CD4-positive, alpha-beta T cell (primary cell): ENCODE results near the gene SERPINA6. TPM values are rescaled to one million over a fixed set of nuclear protein-coding genes. Genes with fewer than 3 reads are reported as not detected.

ENCODE experiments used
- ATAC-seq: fragments of 200-7000 bp; cut with Tn5 transposase; one replicate; pipeline ENCODE4 v1.10.0; 2022; ENCODE audit warnings: mild to moderate bottlenecking; ENCODE audit not compliant: poor library complexity
- CTCF ChIA-PET: fragments of 350-600 bp; sonication (Branson Sonifier 250); formaldehyde crosslinking; loops from one replicate; lab custom pipeline; 2021; ENCODE audit warnings: antibody characterized with exemption, inconsistent platforms; lab: Charles Lee
- POLR2A ChIA-PET: fragments of 350-600 bp; sonication (Branson Sonifier 250); formaldehyde crosslinking; loops from one replicate; lab custom pipeline; 2021; ENCODE audit warnings: antibody characterized with exemption, inconsistent platforms; lab: Charles Lee
- DNase-seq, 14 experiments: peaks; one replicate each; pipeline ENCODE4 v3.0.0-alpha.2; 2013 to 2020; ENCODE audit warnings: mixed read lengths in 2 of 14
- H3K27ac ChIP-seq, 2 donors: one replicate each; pipeline versions ENCODE4 v1.5.1 to v1.7.0; 2013; ENCODE audit warnings: low read length in 2 of 2, low read depth in 1 of 2, mild to moderate bottlenecking in 1 of 2
- H3K27me3 ChIP-seq, 2 experiments: 1 replicate in 1 of 2; 2 replicates in 1 of 2; pipeline versions ENCODE4 v1.6.1 to v1.7.0; 2013; ENCODE audit warnings: low read length in 2 of 2, control low read depth in 1 of 2, mild to moderate bottlenecking in 1 of 2, moderate library complexity in 1 of 2; ENCODE audit not compliant: insufficient read depth in 2 of 2, control insufficient read depth in 1 of 2
- H3K36me3 ChIP-seq: one replicate; pipeline ENCODE4 v1.6.1; 2013; ENCODE audit warnings: low read length, control low read depth; ENCODE audit not compliant: insufficient read depth
- H3K4me1 ChIP-seq: one replicate; pipeline ENCODE4 v1.6.1; 2013; ENCODE audit warnings: low read length, control low read depth; ENCODE audit not compliant: insufficient read depth
- H3K4me3 ChIP-seq: one replicate; pipeline ENCODE4 v1.5.1; 2013; ENCODE audit warnings: mild to moderate bottlenecking, low read length, moderate library complexity
- H3K9me3 ChIP-seq, 2 experiments: 1 replicate in 1 of 2; 2 replicates in 1 of 2; pipeline versions ENCODE4 v1.6.1 to v1.7.0; 2013; ENCODE audit warnings: low read length in 2 of 2, mild to moderate bottlenecking in 2 of 2, control low read depth in 1 of 2, moderate library complexity in 1 of 2; ENCODE audit not compliant: control insufficient read depth in 1 of 2, insufficient read depth in 1 of 2
- H3K27ac Mint-ChIP-seq: one replicate; pipeline ENCODE4 v1.8.0; 2020; ENCODE audit warnings: mixed read lengths
- H3K27me3 Mint-ChIP-seq: one replicate; pipeline ENCODE4 v1.8.0; 2021; ENCODE audit warnings: mixed read lengths
- H3K36me3 Mint-ChIP-seq: one replicate; pipeline ENCODE4 v1.8.0; 2021; ENCODE audit warnings: low read depth, mixed read lengths
- H3K4me1 Mint-ChIP-seq: one replicate; pipeline ENCODE4 v1.8.0; 2021; ENCODE audit warnings: low read depth, mixed read lengths
- H3K4me3 Mint-ChIP-seq: one replicate; pipeline ENCODE4 v1.8.0; 2020; ENCODE audit warnings: mild to moderate bottlenecking, mixed read lengths
- H3K9me3 Mint-ChIP-seq: one replicate; pipeline ENCODE4 v1.8.0; 2020; ENCODE audit warnings: mixed read lengths
- intact Hi-C, 2 experiments: fragments of 100-400 bp; cut with DNase I in 1 of 2; cut with micrococcal nuclease in 1 of 2; formaldehyde crosslinking; loops; one replicate each; pipeline versions ENCODE4 v1.15.1 to v1.9.0; 2023 to 2025; cut with DNase I, micrococcal nuclease
- total RNA-seq, 174 experiments: library from RNA in 2 of 174; stranded (reverse) in 2 of 174; gene quantifications; one replicate each; pipeline ENCODE4 v1.2.3 and lab custom pipeline; 2021 to 2026
- TF ChIP-seq, protein P1 (sequence below): fragments of 200-600 bp; IDR thresholded peaks from one replicate; pipeline ENCODE4 v1.8.0; 2022; ENCODE audit warnings: antibody characterized with exemption, mild to moderate bottlenecking

Gene SERPINA6
- total RNA-seq, 2 experiments from 2014 or later, result not detected

DNA sequence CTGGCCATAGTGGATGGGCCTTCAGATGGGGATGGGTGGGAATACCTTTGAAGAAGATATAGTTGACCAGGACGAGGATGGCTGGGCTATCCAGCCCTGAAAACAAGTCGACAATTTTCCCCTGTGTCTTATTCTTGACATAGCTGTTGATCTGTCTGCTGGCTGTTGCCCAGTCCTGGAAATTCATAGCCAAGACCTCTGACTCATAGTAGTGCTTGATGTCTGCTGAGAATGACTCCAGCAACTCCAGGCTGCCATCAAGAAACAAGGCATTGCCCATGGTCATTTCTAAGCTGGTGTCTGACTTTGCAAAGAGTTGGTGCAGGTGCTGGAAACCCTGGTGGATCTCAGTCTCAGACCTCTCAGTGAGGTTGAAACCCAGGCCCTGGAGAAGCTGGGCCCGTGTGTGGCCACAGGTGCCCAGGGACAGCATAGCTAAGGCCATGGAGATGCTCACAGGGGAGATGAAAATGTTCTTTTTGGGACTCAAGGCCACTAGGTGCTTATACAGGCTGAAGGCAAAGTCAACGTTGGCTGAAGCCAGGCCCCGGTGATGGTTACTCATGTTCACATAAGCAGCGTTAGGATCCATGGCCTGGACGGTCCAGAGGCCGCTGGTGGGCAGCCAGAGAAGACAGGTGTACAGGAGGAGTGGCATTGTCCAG, 9.0 kb downstream of the SERPINA6 start:
- Histone ChIP-seq H3K27me3 (peaks cover 0 to 2% of the 10 kb centered on the region in 2 experiments), H3K9me3 (peaks cover 0 to 14% of the 10 kb centered on the region in 2 experiments), H3K27ac (no peak overlapping the region), H3K4me1 (no peaks in the 10 kb centered on the region), H3K36me3 (no peaks in the 10 kb centered on the region), H3K4me3 (no peak overlapping the region)
- ChIA-PET POLR2A (no interaction called here), CTCF (no interaction called here)
- ATAC-seq (no peak), DNase-seq (no peak)
- Mint-ChIP-seq H3K27me3 (peaks cover 6% of the 10 kb centered on the region), H3K27ac (no peak overlapping the region), H3K4me3 (no peak overlapping the region), H3K4me1 (no peaks in the 10 kb centered on the region), H3K36me3 (no peaks in the 10 kb centered on the region), H3K9me3 (peaks cover 2% of the 10 kb centered on the region)
- TF ChIP-seq, protein P1, sequence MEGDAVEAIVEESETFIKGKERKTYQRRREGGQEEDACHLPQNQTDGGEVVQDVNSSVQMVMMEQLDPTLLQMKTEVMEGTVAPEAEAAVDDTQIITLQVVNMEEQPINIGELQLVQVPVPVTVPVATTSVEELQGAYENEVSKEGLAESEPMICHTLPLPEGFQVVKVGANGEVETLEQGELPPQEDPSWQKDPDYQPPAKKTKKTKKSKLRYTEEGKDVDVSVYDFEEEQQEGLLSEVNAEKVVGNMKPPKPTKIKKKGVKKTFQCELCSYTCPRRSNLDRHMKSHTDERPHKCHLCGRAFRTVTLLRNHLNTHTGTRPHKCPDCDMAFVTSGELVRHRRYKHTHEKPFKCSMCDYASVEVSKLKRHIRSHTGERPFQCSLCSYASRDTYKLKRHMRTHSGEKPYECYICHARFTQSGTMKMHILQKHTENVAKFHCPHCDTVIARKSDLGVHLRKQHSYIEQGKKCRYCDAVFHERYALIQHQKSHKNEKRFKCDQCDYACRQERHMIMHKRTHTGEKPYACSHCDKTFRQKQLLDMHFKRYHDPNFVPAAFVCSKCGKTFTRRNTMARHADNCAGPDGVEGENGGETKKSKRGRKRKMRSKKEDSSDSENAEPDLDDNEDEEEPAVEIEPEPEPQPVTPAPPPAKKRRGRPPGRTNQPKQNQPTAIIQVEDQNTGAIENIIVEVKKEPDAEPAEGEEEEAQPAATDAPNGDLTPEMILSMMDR, result no peak
- intact Hi-C loops, result no loop called here

DNA sequence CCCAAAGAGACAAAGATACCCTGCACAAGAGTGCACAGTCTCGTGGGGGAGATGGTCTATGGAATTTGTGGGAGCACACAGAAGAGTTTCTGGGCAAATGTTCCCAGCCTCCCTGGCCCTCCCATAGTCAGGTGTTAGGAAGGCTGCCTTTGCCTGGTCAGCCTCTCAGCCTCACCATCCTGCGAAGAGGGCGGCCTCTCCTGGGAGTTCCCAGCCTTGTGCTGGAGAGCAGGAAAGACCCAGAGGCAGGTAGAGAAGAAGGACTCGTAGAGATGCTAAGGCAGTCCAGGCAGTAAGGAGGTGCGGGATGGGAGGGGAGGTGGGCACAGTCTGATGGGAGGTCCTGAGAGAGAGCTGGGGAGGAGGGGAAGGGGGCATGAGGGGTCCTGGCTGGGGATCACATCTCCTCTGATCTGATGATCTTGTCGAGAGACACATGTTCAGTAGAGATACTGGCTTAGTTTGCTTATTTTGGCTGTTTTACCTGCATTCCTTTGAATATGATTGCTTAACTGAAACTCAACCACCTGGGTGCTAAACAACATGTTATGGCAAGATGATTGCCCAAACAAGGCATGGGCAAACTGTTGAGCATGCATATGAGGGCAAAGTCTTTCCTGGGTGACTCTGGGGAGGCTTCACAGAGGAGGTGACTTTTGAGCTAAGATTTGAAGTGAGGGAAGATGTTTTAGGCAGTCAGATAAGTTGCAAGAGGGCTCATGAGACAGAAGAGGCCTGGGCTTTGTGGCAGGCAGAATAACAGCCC, 10.5 kb downstream of the SERPINA6 start:
- no peak overlapping the region for H3K27ac ChIP-seq
- Mint-ChIP-seq H3K4me1 (no peaks in the 10 kb centered on the region), H3K27me3 (peaks cover 16% of the 10 kb centered on the region), H3K4me3 (no peak overlapping the region), H3K36me3 (no peaks in the 10 kb centered on the region), H3K27ac (no peak overlapping the region), H3K9me3 (peaks cover 9% of the 10 kb centered on the region)
- TF ChIP-seq, protein P1, result no peak
- peaks cover 5 to 22% of the 10 kb centered on the region in 2 experiments for H3K9me3 ChIP-seq
- POLR2A ChIA-PET, result no interaction called here
- H3K4me1 ChIP-seq, result no peaks in the 10 kb centered on the region
- ATAC-seq (no peak), DNase-seq (no peak)
- H3K36me3 ChIP-seq, result no peaks in the 10 kb centered on the region
- no peak overlapping the region for H3K4me3 ChIP-seq
- H3K27me3 ChIP-seq, result peaks cover 0 to 2% of the 10 kb centered on the region in 2 experiments
- intact Hi-C loops, result no loop called here
- CTCF ChIA-PET, result no interaction called here

DNA sequence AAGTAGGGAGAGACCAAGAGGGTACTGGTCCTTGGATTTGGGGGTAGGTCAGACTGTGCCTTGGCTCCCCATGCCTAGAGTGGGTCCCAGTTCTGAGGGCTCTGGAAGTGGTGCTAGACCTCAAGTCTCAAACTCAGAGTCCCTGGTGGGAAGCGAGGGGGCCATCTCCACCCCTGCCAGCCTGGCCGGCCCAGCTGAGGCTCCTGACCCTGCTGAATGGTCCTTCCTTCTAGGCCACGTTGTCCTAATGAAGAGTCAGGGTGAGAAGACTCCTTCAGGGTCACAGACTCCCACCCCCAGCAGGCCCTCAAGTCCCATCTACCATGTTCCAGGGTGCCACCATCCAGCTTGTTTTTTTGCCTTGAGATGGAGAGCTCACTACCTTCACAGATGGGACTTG, 12.9 kb downstream of the SERPINA6 start:
- H3K9me3 Mint-ChIP-seq, result peaks cover 18% of the 10 kb centered on the region
- no peak overlapping the region for H3K4me3 Mint-ChIP-seq
- no peaks in the 10 kb centered on the region for H3K4me1 Mint-ChIP-seq
- ATAC-seq (no peak), DNase-seq (no peak)
- Histone ChIP-seq H3K36me3 (no peaks in the 10 kb centered on the region), H3K9me3 (peaks cover 11 to 28% of the 10 kb centered on the region in 2 experiments), H3K4me1 (no peaks in the 10 kb centered on the region), H3K27ac (no peak overlapping the region), H3K27me3 (peaks cover 0 to 2% of the 10 kb centered on the region in 2 experiments), H3K4me3 (no peak overlapping the region)
- peaks cover 22% of the 10 kb centered on the region for H3K27me3 Mint-ChIP-seq
- H3K27ac Mint-ChIP-seq, result no peak overlapping the region
- no peaks in the 10 kb centered on the region for H3K36me3 Mint-ChIP-seq
- intact Hi-C loops, result no loop called here
- POLR2A ChIA-PET, result no interaction called here
- CTCF ChIA-PET, result no interaction called here
- TF ChIP-seq, protein P1, result no peak
